AG09319 (cell line): ENCODE results near the gene PRLH.

ENCODE experiments used
- DNase-seq: peaks from one replicate; pipeline ENCODE4 v3.0.0-alpha.2; 2010; ENCODE audit warnings: low read depth; ENCODE audit errors: extremely low read depth
- TF ChIP-seq, protein P1 (sequence below): IDR thresholded peaks from 2 replicates; pipeline ENCODE4 v1.5.1; 2011; ENCODE audit warnings: low read depth, mild to moderate bottlenecking, inconsistent platforms, low read length, moderate library complexity

The PRLH gene

GRCh38 chr2:237556773-237557632, 9.4 kb upstream of the PRLH start:
- DNase-seq, result no peak
- TF ChIP-seq, protein P1, sequence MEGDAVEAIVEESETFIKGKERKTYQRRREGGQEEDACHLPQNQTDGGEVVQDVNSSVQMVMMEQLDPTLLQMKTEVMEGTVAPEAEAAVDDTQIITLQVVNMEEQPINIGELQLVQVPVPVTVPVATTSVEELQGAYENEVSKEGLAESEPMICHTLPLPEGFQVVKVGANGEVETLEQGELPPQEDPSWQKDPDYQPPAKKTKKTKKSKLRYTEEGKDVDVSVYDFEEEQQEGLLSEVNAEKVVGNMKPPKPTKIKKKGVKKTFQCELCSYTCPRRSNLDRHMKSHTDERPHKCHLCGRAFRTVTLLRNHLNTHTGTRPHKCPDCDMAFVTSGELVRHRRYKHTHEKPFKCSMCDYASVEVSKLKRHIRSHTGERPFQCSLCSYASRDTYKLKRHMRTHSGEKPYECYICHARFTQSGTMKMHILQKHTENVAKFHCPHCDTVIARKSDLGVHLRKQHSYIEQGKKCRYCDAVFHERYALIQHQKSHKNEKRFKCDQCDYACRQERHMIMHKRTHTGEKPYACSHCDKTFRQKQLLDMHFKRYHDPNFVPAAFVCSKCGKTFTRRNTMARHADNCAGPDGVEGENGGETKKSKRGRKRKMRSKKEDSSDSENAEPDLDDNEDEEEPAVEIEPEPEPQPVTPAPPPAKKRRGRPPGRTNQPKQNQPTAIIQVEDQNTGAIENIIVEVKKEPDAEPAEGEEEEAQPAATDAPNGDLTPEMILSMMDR, result no peak

DNA sequence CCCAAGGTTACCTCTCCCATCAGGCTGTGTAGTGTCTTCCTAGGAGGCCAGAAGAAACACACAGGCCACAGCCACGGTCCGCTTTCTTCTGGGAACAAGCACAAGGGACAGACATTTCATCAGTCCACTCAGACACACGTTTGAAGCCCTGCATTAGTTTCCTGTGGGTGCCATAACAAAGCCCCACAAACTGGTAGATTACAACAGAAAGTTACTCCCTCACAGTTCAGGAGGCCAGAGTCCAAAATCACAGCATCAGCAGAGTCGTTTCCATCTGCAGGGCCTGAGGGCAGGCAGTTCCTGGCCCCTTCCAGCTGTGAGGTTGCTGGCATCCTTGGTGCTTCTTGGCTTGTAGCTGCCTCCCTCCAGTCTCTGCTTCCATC, 8.8 kb upstream of the PRLH start:
- no peak for DNase-seq
- TF ChIP-seq, protein P1, result no peak

GRCh38 chr2:237558961-237559641, 7.3 kb upstream of the PRLH start:
- DNase-seq, result peak; percentile 42
- TF ChIP-seq, protein P1, result no peak

GRCh38 chr2:237561221-237561620, 5.2 kb upstream of the PRLH start:
- no peak for DNase-seq
- TF ChIP-seq, protein P1, result no peak

DNA sequence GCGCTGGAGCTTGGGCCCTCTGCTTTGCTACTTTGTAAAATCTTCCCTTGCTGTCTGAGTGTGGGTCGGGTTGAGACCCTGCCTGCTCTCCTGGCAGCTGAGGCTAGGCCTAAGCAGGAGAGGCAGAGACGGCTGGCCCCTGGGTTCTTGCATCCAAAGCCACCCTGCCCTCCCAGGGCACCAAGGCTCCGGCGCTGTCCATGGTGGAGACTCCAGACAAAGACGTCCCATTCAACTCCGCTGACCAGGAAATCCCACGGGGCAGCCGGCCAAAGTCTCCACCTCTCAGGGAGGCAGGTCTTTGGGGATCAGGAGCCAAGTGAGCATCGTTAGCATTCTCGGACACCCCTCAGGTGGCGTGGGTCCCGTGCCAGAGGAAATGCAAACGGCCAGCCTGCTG, 2.6 kb upstream of the PRLH start:
- TF ChIP-seq, protein P1, result no peak
- DNase-seq, result no peak

GRCh38 chr2:237564526-237565131, 1.7 kb upstream of the PRLH start:
- DNase-seq, result no peak
- TF ChIP-seq, protein P1, result no peak

DNA sequence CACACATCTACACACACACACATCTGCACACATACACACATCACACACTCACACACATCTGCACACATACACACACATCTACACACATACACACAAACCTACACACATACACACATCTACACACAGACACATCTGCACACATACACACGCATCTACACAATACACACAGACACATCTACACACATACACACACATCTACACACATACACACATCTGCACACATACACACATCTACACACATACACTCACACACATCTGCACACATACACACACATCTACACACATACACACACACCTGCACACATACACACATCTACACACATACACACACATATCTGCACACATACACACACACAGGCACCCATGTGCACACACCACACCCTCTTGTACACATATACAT, 400 bp upstream of the PRLH start:
- TF ChIP-seq, protein P1, result no peak
- DNase-seq, result no peak
